Fibroblast of mammary gland (primary cell): Measurements from ENCODE around the gene ETS1.

Experiments used
- DNase-seq: peaks from one replicate; pipeline ENCODE4 v3.0.0-alpha.2; 2010; ENCODE audit warnings: low read depth
- H3K4me3 ChIP-seq: 2 replicates; pipeline ENCODE4 v1.5.1; 2011; ENCODE audit warnings: low read depth, mild to moderate bottlenecking, low read length, moderate library complexity; ENCODE audit not compliant: control insufficient read depth
- CTCF ChIP-seq: conservative IDR thresholded peaks from 2 replicates; pipeline ENCODE4 v1.5.1; 2011; ENCODE audit warnings: low read depth, low read length, inconsistent platforms; ENCODE audit not compliant: control insufficient read depth, insufficient read depth

ETS1 gene

GRCh38 chr11:128509621-128510389 is 77.6 kb downstream of the ETS1 start:
- TF ChIP-seq CTCF: no peak
- no peak overlapping the region for H3K4me3 ChIP-seq
- peak; percentile 82 for DNase-seq

- no peak overlapping the region for H3K4me3 ChIP-seq
These were observed 78.4 kb downstream of the ETS1 start for GRCh38 chr11:128508770-128509510.

GRCh38 chr11:128507936-128508335 is 79.4 kb downstream of the ETS1 start:
- H3K4me3 ChIP-seq: no peak overlapping the region
- TF ChIP-seq CTCF: no peak
- peak; percentile 25 for DNase-seq

More at GRCh38 chr11:128508770-128509510, 78.4 kb downstream of the ETS1 start:
- peak; percentile 85 for DNase-seq
- TF ChIP-seq CTCF: no peak

- TF ChIP-seq CTCF: no peak
- peak; percentile 99 for DNase-seq
- no peak overlapping the region for H3K4me3 ChIP-seq
These were observed 80.3 kb downstream of the ETS1 start for GRCh38 chr11:128506999-128507611.

- DNase-seq: peak; percentile 27
- no peak for TF ChIP-seq CTCF
- no peak overlapping the region for H3K4me3 ChIP-seq
These were observed 81.0 kb downstream of the ETS1 start for GRCh38 chr11:128506356-128506755.

GRCh38 chr11:128505449-128506065 is 81.8 kb downstream of the ETS1 start:
- no peak for DNase-seq
- no peak for TF ChIP-seq CTCF
- H3K4me3 ChIP-seq: no peak overlapping the region
